ENCODE measurements around the gene TM6SF1. TPM values are rescaled to one million over a fixed set of nuclear protein-coding genes. Genes with fewer than 3 reads are reported as not detected.

TM6SF1 gene
- total RNA-seq, 6 donors from 2014 or later: 7.5 to 27.1 (median 21.4) TPM

DNA sequence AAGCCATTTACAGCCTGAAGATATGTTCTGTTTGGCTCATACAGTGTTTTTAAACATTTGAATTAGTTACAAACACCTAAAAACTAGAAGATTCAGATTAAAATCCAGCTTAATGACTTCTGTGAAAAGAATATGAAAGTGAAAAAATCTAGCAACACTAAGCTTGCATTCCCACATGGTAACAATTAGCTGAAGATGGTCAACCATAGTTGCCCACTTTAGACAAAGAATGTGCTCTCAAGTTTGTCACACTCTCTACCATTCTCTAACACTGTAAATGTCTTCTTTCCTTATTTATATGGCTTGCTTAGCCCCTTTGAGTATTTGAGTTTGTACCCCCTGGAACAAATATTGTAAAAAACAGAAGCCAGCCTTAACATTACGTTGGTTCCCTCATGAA is 67.4 kb downstream of the TM6SF1 start:
- Histone ChIP-seq H3K27me3 (no peaks in the 10 kb centered on the region), H3K4me3 (no peak overlapping the region), H3K9me3 (no peaks in the 10 kb centered on the region), H3K27ac (no peak overlapping the region), H3K4me1 (no peaks in the 10 kb centered on the region), H3K36me3 (no peaks in the 10 kb centered on the region)
- no peak for ATAC-seq (ENCODE audit: low FRiP score in 2 of 2)
- DNase-seq: no peak
- TF ChIP-seq CTCF (IDR thresholded peaks at IDR 0.05): no peak
- no peak for TF ChIP-seq POLR2A (IDR thresholded peaks at IDR 0.05)
- no peak for TF ChIP-seq POLR2AphosphoS5 (IDR thresholded peaks at IDR 0.05)
- TF ChIP-seq EP300 (IDR thresholded peaks at IDR 0.05): no peak
- 93 to 97% methylated on average over 1 of the region's 1 CpG for WGBS, 2 donors

GRCh38 chr15:83178390-83178789 is 70.9 kb downstream of the TM6SF1 start:
- Histone ChIP-seq H3K4me1 (no peaks in the 10 kb centered on the region), H3K9me3 (no peaks in the 10 kb centered on the region), H3K4me3 (no peak overlapping the region), H3K36me3 (no peaks in the 10 kb centered on the region), H3K27me3 (no peaks in the 10 kb centered on the region), H3K27ac (no peak overlapping the region)
- DNase-seq (no peak), ATAC-seq (ENCODE audit: low FRiP score in 2 of 2) (no peak)
- TF ChIP-seq POLR2AphosphoS5 (IDR thresholded peaks at IDR 0.05) (no peak), CTCF (IDR thresholded peaks at IDR 0.05) (no peak), POLR2A (IDR thresholded peaks at IDR 0.05) (no peak), EP300 (IDR thresholded peaks at IDR 0.05) (no peak)
- WGBS, 2 donors: 72 to 83% methylated on average over 2 of the region's 2 CpGs

DNA sequence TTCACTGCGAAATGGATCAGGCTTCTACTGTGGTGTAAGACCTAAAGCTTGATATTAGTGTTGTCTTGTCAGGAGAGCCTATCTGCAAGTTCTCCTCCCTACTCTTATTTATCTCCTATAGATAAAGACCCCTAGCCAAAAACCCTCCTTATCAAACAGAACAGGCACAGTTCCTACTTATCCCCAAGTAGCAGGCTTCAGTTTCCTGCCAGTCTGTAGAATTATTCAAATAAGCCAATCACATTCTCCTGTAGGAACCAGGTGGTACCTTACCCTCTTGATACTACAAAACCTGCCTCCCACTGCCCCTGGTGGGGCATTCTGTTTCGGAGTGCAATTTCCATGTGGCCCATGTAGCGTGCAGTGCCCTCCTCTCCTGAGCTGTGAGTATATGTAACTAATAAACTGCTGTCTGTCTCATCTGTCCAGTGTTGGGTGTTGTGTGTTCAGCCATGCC is 71.5 kb downstream of the TM6SF1 start:
- no peak for DNase-seq

DNA sequence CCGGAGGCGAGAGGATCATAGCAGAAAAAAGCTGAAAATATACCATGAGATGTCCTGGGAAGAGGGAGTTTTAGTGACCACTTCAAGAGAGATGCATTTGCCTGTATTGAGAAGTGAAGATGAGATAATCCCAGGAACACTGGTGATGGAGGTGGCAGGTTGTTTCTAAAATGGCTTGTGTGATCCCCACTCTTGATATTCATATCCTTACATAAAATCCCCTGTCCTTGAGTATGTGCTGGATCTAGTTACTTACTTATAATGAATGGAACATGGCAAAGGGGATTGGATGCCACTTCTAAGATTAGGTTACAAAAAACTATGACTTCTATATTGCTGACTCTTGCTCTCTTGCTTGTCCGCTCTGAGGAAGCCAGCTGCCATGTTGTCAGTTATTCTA is 78.1 kb downstream of the TM6SF1 start:
- no peaks in the 10 kb centered on the region for H3K9me3 ChIP-seq
- ATAC-seq (ENCODE audit: low FRiP score in 2 of 2): no peak
- no peaks in the 10 kb centered on the region for H3K4me1 ChIP-seq
- no peak for DNase-seq
- no peak for TF ChIP-seq EP300 (IDR thresholded peaks at IDR 0.05)
- no peak for TF ChIP-seq POLR2AphosphoS5 (IDR thresholded peaks at IDR 0.05)
- no peak for TF ChIP-seq POLR2A (IDR thresholded peaks at IDR 0.05)
- TF ChIP-seq CTCF (IDR thresholded peaks at IDR 0.05): no peak
- H3K27ac ChIP-seq: no peak overlapping the region
- WGBS, 2 donors: 99 to 100% methylated on average over 3 of the region's 3 CpGs
- no peaks in the 10 kb centered on the region for H3K27me3 ChIP-seq
- H3K36me3 ChIP-seq: no peaks in the 10 kb centered on the region
- H3K4me3 ChIP-seq: no peak overlapping the region

More for the DNA sequence above, 71.5 kb downstream of the TM6SF1 start:
- ATAC-seq (ENCODE audit: low FRiP score in 2 of 2): no peak
- H3K27ac ChIP-seq: no peak overlapping the region
- no peaks in the 10 kb centered on the region for H3K4me1 ChIP-seq
- no peak overlapping the region for H3K4me3 ChIP-seq
- H3K27me3 ChIP-seq: no peaks in the 10 kb centered on the region
- H3K9me3 ChIP-seq: no peaks in the 10 kb centered on the region
- WGBS, 2 donors: 73 to 94% methylated on average over 3 of the region's 3 CpGs
- TF ChIP-seq POLR2A (IDR thresholded peaks at IDR 0.05): no peak
- no peak for TF ChIP-seq CTCF (IDR thresholded peaks at IDR 0.05)
- TF ChIP-seq POLR2AphosphoS5 (IDR thresholded peaks at IDR 0.05): no peak
- TF ChIP-seq EP300 (IDR thresholded peaks at IDR 0.05): no peak
- H3K36me3 ChIP-seq: no peaks in the 10 kb centered on the region

Small RNAs within 50 kb of the gene (small RNA-seq; reads per million reads assigned to genes)
- gene MIR4515: 0 reads per million in 4 donors

Other genes with a start within 250 kb of the TM6SF1 start
- 10 to 100 TPM; 11.3 to 76.5 (median 26.5) TPM for gene HOMER2, start 154.9 kb upstream of the TM6SF1 start, total RNA-seq
- gene RAMAC, start 121.4 kb upstream of the TM6SF1 start, total RNA-seq: 10 to 100 TPM in 4 of 6 donors, 1 to 10 TPM in 1, not detected in 1; 9.1 to 24.6 (median 17.6) TPM
- 10 to 100 TPM in 5 of 6 donors, 1 to 10 TPM in 1; 8.6 to 27.5 (median 16.8) TPM for gene C15orf40, start 96.0 kb upstream of the TM6SF1 start, total RNA-seq
- gene BTBD1, start 40.4 kb upstream of the TM6SF1 start, total RNA-seq: 10 to 100 TPM; 39.4 to 84.2 (median 57.4) TPM
- gene HDGFL3, start 100.2 kb downstream of the TM6SF1 start, total RNA-seq: 10 to 100 TPM; 16.8 to 36.8 (median 22.8) TPM
- gene BNC1, start 177.0 kb downstream of the TM6SF1 start, total RNA-seq: under 1 TPM in 3 of 6 donors, not detected in 3; 0.07 to 0.31 (median 0.15) TPM

Measured in upper lobe of left lung (tissue), 6 donors.